Activated CD4-positive, CD25-positive, alpha-beta regulatory T cell treated with anti-CD3 and anti-CD28 coated beads, Interleukin-2, amount 50 U/mL, for 24 hours (primary cell): ENCODE measurements around the gene HNF1B.

Experiments used
- ATAC-seq, 2 donors: fragments of 150-1000 bp; cut with Tn5 transposase; one replicate each; pipeline ENCODE4 v1.10.0; 2021; ENCODE audit warnings: mild to moderate bottlenecking in 1 of 2, moderate library complexity in 1 of 2

Gene HNF1B

DNA sequence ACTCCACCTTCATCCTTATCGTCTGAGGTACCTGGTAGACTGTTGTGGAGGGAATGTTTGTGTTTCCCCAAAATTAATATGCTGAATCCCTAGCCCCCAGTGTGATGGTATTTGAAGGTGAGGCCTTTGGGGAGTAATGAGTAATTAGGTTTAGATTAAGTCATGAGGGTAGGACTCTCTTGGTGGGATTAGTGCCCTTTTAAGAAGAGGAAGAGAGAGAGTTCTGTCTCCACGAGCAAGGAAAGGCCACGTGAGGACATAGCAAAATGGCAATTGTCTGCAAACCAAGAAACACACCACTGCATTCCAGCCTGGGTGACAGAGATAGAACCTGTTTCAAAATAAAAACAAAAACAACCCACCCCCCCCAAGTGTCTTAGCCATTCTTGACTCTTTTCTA, 80.6 kb downstream of the HNF1B start:
- ATAC-seq = no peak

DNA sequence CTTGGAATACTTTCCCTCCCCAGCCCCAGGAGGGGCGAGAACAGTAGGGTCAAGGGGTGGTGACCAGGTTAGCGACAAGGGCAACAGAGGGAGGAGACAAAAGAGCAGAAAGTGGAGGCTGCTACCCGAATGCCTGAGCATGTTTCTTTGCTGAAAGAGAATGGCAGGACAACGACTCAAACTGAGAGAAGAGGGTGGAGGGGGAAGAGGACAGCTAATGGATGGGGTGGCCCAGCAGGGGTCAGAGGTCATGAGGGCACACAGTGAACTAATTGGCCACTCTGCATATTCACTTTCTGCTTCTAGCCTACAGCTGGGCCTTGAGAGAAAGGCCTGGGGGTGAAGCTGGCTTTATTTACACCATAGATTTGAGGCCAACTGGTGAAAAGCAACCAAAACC, 82.5 kb downstream of the HNF1B start:
- ATAC-seq = no peak

DNA sequence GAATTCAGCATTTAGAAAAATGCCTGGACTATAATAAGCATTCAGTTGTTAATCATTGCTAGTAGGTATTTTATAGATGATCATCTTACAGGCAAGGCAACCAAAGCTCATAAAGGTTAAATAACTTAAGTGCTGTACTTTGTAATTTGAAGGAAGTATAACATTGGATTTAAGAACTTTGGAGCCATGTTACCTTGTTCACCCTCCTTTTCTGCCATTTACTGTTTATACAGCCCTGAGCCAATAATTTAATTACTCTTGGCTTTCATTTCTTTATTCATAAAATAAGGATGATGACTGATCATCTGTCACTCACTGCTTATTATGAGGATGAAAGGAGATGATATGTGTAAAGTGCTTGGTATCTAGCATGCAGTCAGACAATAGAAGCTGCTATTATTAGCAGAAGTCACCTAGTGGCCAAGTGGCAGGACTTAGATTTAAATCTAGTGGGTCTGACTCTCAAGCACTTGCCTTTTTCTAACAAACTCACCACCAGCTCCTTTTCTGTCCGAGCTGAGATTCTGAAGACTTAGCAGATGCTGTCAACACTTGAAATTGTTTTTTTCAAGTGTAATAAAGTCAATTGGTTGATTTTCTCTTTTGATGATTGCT, 83.4 kb downstream of the HNF1B start:
- no peak for ATAC-seq

DNA sequence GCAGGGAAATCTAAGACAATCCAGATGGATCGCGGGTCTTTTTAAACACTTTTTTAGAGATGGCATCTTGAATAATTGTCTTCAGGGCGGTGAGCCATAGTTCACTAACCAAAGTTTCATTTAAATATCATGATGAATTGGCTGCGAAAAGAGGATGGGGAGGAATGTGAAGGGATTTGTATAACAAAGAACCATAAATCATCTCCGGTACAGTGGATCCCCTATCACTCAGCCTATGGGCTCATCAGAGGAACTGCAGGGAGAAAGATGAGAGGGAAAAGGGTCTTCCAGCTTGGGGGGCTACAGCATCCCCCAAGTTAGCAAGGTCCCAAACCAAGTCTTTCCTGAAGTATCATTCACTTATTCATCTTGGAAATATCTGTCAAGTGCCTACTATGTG, 84.9 kb downstream of the HNF1B start:
- no peak for ATAC-seq

DNA sequence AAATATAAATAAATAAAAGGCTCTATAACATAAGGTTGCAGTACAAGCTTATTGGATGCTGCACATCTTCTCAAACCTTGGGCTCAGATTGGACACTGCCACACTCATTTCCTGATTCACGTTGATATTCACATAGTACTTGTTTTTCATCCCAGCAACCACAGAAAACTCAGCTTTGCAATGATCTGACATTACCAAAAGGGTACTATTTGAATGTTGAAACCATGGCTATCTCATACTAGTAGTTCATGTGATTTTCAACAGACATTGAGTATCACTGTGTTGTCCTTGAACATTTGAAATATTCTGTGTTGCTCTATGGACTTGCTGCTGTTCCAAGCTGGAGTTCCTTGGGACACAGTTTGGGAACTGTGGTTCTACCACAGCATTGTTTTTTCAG, 87.7 kb downstream of the HNF1B start:
- ATAC-seq = no peak

DNA sequence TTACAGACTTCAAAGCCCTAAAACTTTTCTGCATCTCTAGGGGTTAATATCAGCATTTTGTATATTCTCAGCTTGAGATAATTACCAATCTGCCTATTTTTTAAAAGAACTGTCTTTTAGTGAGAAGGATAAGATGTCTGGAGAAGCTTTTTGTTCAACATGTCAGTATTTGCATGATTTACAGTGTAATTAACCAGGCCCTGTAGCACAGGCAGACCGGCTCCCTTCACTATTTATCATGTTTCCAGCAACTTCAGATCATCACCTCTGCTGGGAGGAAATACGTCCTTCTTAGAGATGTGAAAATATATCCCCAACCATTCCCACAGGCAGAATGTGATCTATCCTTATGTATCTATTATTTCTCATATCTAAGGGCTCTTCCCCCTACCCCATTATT, 93.0 kb downstream of the HNF1B start:
- ATAC-seq = no peak

DNA sequence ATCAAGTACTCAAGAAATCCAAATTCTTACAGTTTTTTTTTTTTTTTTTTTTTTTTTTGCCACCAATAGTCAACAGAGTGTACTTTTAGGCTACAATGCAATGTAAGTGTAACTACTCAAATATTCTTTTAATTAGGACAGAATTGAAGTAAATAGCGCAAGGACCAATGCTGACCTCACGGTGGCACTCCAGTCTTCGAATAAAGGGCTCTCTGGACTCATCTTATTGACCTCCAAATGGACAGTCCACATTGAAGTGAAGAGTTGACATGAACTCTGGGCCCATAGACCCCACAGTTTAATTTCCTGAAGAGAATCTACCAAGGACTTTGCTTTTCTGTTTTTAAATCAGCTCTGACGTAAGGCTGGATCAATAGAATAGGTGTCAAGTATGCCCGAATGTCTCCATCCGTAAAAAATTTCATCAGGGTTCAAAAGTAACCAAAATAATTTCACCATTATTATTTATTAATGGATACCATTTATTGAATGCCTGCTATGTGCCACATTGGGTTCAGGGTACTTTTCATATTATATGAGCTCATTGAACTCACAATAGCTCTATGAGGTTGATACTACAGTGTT, 94.3 kb downstream of the HNF1B start:
- no peak for ATAC-seq

DNA sequence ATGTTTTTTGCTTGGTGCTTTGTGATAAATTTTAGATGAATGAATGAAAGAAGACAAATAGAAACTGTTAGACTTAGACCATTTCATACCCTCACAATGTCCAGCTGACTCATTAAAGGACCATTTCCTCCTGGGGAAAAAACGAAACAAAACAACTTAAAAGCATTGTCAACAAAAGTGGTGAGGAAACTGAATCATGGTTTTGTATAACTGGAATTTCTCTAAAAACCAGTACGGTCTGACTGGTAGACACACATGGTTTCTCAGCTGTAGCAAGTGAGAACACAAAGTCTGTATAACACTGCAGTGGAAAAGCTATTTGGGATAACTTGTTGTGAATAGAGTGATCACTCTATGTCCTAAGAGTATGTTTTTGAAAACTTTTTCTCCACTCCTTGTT, 96.3 kb downstream of the HNF1B start:
- ATAC-seq = no peak

DNA sequence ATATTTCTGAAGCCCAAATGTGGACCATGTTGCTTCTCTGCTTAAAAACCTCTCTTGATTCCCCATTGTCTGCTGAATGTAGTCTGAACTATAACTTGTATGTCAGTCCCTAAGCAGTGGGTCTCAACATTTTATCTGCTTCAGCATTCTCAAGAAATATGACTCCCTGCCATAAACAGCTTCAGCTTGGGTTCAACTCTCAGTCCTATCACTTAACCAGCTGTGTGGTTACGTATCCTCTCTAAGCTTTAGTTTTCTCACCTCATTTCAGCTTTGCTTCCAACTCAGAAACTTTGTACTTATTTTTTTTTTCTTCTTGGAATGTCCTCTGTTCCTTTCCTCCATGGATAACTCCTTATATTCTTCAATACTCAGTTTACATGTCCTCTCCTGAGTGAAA, 97.0 kb downstream of the HNF1B start:
- no peak for ATAC-seq

DNA sequence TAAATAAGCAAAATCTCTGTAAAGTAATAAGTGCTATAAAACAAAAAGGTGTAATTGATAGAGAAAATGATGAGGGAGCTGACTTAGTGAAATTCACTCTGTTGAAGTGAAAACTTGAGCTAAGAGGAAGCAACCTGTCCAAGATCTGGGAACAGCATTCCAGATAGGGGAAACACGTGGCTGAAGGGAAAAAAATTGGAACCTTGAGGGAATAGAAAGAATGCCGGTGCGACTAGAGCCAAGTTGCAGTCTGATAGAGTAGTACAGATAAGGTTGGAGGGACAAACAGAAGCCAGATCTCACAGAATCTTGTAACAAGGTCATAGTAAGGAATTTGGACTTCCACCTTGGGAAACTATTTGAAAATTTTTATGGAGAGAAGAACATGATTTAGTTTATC, 101.0 kb downstream of the HNF1B start:
- no peak for ATAC-seq

DNA sequence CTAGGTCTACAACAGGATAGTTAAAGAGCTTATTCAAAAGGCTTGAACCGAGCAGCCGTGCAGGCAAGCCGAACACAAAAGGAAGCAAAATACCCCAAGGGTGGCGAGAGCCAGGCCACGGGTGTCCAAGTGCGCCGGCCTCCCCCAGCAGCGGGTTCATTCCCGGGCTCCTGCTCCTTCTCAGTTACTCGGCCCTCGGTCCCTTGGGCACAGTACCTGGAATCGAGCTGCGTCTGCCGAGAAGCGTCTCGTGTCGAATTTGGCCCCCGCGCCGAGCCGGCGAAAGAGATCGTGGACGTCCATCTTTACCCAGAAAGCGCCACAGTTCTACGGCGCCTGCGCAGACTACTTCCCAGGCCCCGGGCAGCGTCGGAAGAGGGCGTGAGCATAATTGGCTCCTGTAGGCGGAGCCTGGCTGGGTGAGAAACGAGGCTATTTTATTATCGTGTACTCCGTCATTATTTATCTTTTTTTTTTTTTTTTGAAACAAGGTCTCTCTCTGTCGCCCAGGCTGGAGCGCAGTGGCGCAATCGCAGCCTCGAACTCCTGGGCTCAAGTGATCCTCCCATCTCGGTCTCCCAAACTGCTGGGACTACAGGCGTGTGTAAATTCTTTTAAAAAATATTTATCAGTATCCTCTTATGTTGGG, 101.6 kb downstream of the HNF1B start, which contains the start of gene DDX52:
Gene DDX52 (minus strand): TSS at position 329 of the 649 bp plus-strand sequence. CDS start 26 bp downstream, at position 303.
- ATAC-seq = peak; percentile 95 to 96

DNA sequence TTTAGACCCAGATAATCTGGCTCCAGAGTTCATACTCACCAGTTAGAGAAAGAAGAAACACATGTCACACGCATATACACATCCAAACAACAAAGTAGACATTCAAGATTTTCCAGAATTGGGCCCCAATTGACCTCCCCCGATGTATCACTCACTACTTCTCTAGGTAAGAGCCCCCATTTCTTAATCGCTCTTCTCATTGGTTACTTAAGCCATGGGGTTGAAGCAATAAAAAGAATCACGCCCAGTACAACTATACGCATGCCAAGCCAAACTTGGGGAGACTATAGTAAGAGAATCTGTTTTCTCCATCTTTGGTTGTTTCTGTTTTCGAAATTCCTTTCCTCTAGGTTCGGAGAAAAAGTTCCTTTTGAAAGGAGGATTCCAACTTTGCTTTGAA, 102.2 kb downstream of the HNF1B start:
- ATAC-seq = peak; percentile 24 to 51

DNA sequence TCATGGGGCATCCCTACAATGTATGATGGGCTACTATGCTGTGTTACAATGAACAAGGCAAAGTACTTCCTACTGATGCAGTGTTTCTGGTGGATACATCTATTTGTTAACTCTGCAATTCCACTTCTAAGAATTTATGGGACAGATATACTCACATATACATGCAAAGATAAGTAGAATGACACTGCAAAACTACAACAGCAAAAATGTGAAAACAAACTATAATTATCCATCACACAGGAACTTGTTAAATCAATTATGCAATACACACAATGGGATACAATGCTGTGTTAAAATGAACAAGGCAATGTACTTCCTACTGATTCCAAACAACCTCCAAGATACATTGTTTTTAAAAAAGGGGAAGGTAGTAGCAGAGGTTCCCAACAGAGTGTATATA, 104.8 kb downstream of the HNF1B start:
- ATAC-seq = no peak

DNA sequence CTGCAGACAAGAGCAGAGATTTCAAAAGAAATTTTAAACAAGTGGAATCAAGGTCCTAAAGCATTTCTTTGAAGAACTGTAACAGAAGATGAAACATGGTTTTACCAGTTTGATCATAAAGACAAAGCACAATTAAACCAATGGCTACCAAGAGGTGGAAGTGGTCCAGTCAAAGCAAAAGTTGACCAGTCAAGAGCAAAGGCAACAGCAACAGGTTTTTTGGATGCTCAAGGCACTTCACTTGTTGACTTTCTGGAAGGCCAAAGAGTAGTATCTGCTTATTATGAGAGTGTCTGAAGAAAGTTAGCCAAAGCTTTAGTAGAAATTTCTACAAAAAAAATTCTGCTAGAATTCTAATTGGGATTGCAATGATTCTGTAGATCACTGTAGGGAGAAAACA, 106.9 kb downstream of the HNF1B start:
- no peak for ATAC-seq
